GM19238 (cell line): Measurements from ENCODE around the gene NRXN3.

Experiments
- DNase-seq: peaks from one replicate; pipeline ENCODE4 v3.0.0; 2011; ENCODE audit warnings: low spot score; ENCODE audit not compliant: insufficient read length

The NRXN3 gene

DNA sequence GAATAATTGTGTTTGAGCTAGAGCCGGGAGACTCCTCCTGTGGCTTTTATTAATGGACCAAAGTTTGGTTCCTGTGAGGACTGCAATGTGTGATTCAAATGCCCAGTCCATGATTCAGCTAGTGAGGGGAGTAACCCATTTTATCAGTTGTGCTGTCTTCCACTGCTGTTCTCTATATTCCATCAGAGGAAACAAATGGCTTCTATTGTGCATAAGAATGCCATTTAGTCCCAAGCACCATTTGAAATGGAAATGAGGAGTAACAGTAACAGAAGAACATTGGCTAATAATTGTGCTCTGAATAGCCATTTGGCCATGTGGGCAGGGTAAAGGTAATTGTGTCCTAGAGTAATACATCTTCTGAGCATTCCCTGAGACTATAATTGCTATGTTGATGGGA, 1398.4 kb downstream of the NRXN3 start:
- no peak for DNase-seq

DNA sequence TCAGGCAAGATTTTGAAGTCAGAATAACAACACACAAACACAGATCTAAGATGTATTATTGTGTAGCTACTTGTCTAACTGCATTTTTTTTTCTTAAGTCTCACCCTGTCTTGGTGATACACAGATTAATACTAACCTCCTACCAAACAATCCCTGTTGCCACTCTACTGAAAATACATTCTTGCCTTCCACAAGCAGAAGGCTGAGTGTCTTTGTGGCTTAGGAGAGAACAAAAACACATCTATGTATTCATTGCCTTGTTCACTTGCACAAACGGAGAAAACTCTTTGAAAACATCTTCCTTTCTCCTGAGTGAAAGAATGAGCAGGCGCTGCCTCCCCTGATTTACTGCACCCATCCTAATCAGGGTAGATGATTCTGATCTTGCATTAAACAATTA, 1398.9 kb downstream of the NRXN3 start:
- no peak for DNase-seq

DNA sequence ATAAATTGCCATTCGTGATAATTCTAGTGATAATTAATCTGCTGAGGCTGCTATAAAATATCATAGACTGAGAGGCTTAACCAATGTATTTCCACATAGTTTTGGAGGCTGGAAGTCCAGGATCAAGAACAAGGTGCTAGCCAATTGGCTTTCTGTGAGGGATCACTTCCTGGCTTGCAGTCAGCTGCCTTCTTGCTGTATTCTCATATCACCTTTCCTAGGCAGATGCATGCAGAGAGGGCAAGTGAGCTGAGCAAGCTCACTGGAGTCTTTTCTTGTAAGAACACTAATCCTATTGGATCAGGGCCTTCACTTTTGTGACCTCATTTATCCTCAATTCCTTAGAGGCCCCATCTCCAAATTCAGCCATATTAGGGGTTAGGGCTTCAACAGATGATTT, 1400.5 kb downstream of the NRXN3 start:
- no peak for DNase-seq

DNA sequence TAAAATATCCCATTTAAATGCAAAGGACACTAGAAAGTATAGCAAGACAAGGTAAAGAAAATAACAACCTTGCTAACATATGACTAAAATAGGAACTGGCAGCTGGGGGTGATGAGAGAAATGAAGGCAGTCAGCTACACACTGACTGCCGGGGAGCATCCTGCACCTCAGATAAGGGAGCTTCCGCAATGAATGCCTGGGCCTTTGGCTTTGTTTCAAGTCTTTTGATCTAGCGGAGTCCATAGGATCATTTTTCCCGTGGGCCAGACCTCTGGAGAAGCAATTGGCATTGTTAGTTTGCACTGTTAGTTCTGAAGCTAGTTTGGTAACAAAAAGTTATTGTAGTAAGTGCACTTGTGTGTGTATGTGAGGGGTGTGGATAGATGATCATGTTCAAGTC, 1401.2 kb downstream of the NRXN3 start:
- DNase-seq = no peak

DNA sequence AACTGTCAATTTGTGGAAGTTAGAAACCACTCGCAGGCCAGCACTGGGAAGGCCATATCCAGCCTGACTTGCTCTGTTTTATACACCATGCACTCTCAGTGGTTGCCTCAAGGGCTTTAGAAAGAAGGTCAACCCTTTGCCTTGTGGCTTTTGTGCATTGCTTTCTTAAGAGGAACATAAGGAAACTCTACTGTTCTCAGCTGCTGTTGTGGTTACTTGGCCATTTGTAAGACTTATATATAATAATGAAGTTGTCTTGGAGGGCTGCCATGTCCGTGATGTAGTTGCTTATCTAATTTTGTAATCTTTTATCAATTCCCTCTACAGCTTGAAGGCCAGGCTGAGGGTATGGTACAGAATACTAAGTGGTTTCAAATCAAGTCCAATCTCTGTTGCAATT, 1403.3 kb downstream of the NRXN3 start:
- no peak for DNase-seq

DNA sequence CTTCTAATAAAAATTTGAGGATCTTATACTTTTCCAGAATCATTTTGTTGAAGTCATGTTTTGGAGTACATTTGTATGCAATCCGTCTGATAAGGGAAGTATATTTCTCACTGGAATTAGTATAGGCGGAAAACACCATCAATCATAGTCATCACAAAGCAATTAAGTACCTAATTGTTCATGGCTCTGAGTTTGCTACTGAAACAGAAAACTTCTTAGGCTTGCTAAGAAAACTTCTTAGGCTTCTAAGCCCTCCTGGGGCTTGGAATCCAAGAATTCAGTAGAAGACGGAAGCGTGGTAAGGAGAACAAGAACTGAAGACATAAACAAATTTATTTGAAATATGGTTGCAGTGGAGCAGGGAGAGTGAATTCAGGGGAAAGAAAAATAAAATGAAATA, 1404.9 kb downstream of the NRXN3 start:
- no peak for DNase-seq

DNA sequence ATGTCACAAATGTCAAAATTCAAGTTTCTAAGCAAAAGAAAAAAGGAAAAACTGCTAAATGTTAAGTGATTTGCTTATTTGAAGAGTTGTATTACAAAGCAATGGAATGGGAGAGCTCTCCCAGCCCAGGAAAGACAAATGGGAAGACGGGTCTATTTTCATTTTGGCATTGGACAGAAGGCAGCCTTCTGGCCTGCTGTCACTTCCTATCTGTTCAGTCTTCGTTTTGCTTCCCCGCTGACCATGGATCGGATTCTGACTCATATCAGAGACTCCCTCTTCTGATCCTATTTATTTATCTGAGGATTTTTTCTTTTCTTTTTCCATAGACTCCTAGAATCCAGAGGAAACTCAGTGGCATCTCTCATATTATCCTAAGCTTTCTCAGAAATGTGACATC, 1406.3 kb downstream of the NRXN3 start:
- no peak for DNase-seq

DNA sequence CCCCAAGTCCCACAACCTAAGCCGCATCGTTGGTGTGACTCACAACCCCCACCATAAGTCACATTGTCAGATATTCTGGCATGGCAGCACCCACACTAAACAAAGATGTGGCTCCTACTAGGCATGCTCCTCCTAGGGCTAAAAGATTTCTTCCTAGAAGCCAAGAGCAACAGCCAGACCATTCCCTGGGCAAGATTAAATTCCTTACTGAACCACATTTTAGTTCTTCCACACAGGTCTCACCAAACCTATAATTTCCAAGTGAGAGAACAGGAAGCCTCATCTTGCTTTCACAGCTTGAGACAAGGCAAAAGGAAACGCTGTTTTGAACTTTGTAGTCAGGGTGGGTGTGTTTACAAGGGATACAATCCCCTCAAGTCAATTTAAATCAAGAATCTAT, 1408.3 kb downstream of the NRXN3 start:
- DNase-seq = no peak

DNA sequence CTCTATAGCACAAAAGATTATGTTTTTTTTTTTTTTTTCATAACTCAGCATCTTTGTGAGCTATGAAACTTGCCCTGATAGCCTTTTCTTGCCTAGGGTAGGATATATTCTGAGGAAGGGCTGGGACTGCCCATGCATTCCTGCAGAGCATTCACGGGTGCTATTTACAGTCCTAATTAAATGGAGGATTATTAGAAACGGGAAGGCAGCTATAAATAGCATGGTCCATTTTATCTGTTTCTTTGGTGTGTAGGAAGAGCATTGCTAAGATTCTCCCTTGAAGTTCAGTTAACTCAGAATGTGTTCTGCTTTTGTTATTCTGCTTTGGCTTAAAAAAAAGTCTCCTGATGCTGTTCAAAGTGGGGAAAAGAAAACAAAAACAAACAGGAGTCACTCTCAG, 1410.2 kb downstream of the NRXN3 start:
- DNase-seq = no peak

DNA sequence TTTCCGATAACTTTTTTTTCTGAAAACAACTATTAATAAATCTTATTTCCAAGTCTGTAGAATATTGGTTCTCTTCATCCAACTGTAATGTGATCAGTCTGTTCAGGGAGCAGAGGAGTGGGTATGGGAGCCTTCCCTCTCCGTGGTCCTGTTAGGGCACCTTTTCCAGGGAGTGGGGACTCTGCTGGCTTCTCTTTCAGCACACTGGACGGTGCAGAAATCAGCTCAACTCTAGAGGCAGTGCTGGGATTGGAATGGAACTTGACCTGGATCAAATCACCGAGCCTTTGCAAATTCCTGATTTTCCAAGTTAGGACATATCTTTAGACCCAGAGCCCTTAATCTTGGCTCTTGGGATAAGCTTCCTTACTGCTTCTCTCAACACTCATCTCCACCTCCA, 1410.7 kb downstream of the NRXN3 start:
- no peak for DNase-seq

DNA sequence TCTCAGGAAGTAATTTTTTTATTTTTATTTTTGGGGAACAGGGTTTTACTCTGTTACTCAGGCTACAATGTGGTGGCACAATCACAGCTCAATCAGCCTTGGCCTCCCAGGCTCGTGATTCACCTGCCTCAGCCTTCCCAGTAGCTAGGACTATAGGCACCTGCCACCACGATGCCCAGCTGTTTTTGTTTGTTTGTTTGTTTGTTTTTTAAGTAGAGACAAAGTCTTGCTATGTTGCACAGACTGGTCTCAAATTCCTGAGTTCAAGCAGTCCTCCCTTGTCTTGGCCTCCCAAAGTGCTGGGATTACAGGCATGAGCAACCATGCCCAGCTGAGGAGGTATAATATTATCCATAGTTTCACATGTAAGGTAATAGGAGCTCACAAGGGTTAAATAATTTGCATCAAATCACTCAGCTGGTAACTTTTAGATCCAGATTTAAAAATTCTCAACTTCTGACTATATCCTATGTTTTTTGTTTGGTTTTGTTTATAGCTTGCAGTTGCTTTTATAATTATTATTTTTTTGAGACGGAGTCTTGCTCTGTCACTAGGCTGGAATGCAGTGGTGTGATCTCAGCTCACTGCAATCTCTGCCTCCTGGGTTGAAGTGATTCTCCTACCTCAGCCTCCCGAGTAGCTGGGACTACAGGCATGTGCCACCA, 1411.9 kb downstream of the NRXN3 start:
- no peak for DNase-seq

DNA sequence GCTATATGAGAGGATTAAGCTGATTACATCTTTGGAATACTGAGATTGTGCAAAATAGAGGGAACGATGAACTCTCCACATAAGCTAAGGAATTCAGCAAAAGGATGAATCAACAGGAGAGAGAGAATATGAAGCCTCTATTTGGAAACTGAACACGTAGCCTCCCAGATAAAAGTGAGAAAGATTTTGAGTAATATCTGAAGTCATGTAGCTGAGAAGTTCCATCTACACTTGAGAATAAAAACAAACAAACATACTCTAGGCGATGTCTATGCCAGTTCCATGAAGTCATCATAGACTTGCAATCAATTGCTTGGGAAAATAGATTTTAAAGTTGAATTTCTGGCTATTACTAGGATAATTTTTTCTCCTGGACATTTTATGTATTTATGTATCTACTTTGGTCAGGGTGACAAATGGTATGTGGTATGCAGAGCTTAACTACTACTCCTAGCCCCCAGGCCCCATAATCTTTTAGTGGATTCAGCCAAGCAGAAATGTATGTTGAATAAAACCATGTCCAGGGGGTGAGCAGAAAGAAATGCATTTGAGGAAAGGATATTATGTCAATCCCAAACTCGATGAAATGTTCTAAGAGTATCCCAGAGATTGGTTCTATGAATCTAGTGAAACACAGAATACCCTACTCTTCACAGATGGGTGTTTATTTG, 1413.7 kb downstream of the NRXN3 start:
- no peak for DNase-seq

DNA sequence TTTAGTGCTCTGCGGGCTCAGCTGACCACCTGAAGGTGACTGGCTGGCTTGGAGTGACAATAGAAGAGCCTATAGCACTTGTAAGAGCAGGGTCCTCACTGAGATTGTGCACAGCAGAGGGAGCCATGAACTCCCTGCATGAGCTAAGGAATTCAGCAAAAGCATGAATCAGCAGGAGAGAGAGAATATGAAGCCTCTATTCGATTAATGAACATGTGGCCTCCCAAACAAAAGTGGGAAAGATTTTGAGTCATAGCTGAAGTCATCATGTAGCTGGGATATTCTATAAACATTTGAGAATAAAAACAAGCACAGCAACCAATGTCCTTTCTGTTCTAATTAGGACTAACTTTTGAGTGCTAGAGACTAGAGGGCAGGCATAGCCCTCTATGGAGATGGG, 1414.5 kb downstream of the NRXN3 start:
- no peak for DNase-seq

DNA sequence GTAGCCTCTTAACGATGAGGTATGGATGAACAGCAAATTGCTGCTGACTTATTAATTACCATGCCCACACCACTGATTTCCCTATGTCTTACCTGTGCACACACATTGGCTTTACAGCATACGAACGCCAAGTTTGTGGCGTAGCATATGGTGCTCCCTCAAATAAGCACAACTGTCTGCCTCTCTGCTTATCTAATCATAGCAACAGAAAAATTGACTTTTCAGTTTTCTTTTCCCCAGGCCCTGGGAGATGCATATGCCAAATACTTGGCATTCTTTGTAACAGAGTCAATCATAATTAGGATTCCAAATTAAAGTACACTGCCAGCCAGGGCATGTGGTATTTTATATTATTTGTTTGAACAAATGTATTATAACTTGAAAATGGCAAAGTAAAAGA, 1415.7 kb downstream of the NRXN3 start:
- DNase-seq = no peak

DNA sequence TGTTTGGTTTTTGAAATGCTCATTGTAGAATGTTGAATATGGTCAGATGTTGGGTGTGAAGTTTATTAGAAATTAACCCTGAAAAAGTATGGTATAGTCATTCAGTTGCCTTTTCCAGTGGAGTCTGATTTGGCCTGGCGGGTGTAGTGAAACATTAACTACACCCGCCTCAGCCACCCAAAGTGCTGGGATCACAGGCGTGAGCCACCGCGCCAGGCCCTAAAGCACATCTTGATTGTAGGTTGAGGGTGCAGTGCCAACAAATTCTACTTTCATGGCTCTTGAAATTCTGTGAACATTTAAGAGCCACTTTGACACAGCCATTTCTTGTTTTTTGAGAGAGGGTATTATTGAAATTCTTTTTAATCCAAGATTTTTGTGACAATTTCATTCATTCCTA, 1416.2 kb downstream of the NRXN3 start:
- no peak for DNase-seq

DNA sequence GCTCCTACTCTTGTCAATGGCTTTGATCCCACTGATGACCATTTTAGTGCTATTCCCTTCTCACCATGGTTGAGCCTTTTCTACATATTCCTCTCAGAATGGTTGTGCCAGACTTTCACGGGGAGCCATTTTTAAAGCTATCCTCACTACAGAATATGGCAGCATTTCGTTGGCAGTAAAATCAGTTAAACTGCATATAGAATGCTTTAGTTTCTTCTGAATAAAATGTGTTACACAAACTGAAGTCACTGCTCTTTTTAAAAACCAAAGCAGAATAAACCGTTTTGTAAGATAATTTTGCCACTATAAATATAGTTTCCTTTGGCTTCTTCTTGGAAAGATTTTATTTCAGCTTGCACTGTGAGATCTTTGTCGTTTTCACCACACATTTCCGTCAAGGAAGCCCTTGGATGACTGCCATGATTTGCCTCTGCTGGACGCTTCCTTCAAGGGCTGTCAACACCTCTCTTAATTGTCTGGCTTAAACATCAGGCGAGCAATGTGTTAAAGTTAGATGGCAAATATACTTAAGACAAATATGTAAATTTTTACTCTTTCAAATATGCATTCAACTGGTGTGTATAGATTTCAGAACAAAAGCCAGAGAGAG, 1416.9 kb downstream of the NRXN3 start:
- DNase-seq = no peak

DNA sequence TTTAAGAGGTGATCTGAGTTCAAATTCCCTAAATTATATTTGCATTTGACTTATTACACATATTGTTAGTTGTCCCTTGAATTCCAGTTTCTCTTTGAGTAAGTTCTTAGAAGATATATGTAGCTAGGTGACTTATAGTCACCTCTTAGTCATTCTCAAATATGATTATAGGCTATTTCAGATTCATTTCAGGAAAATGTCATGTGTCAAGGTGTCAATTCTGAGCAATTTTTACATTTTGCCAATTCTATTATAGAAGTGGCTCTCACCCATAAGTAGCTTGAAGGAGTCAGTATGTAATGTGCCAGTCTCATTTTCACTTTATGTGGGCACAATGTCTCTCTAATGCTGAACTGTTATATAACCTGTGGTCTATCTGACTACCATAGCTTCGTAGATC, 1417.7 kb downstream of the NRXN3 start:
- DNase-seq = no peak

DNA sequence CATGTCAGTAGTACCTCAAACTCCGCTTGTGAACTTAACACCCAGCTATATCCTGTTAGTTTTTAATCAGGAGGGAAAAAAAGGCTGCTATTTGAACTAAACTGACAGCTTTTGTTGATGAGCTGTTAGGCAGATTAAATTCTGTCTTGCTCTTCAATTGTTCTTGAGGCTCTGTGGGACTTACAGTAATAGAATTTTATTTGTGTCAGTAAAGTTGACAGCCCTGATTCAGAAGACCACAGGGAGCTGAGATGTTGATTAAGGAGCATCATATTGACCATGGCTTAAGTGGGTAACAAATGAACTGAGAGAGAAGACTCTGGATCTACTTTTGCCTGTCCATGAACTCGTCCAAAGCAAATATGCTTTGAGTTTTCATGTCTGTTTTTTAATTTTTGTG, 1418.2 kb downstream of the NRXN3 start:
- no peak for DNase-seq

DNA sequence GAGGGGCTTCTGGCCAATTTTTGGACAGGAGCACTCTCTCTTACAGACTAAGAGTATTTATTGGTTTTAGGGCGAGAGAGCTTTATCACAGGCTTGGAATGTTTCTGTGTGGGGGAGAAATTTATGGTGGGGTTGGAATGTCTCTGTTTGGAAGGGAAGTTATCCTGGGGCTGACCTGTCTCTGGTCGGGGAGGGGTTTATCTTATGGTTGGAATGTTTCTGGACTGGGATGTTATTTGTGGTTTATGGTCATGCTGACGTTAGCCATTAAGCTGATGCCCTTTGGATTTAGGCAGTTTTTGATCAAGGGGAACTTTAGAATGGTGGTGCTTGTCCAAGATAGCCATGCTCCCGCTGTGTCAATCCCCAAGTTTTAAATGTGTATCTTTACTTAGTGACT, 1426.4 kb downstream of the NRXN3 start:
- DNase-seq = no peak

DNA sequence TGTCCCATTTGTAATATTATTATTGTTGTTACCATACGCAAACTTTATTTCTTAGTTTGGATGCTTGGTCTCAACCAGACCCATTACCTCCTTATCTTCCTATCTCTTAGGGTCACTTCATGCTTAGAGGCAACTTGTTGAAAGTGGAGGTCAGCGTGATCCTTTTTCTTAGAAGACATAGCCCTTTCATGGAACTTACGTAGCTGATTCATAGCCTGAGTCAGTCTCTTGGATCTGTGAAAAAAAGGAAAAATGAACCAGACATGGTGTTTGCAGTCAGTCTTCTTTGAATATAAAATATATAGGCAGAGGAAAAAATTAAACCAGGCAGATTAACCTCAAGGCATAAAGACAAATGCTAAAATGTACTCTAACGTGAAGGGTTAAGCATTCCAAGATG, 1427.4 kb downstream of the NRXN3 start:
- no peak for DNase-seq

DNA sequence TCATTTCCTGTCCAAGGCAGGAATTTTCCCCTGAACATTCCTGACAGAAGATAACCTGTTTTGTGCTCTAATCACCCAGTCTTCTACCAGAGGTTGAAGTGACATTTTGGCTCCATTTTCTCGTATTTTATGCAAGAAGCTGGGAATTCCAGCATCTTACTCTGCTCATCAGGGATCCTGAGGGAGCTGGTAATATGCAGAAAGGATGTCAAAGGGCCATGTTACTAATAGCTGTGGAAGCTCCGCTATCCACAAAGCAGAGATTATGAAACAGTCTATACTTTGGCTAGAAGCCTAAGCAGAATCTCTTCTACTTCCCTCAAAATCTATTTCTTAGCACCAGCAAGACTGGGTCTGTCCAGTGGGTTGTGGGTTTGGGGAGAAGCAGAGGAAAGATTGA, 1428.2 kb downstream of the NRXN3 start:
- no peak for DNase-seq

DNA sequence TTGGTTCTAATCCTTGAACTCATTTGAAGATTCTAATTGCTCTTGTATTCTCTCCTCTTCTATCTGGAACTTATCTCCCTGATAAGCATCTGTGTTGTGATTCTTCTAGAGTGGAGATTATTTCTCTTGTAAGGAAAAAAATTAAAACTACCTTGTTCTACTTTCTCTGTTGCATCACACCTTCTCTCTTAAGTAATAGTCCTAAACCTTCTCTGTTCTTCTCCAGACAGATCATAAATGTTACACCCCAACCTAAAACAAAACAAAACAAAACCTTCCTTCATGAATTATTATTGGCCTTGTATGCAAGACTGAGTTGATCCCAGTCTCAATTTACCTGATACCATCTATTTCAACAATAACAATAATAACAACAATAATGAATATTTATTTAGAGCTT, 1429.1 kb downstream of the NRXN3 start:
- DNase-seq = no peak

DNA sequence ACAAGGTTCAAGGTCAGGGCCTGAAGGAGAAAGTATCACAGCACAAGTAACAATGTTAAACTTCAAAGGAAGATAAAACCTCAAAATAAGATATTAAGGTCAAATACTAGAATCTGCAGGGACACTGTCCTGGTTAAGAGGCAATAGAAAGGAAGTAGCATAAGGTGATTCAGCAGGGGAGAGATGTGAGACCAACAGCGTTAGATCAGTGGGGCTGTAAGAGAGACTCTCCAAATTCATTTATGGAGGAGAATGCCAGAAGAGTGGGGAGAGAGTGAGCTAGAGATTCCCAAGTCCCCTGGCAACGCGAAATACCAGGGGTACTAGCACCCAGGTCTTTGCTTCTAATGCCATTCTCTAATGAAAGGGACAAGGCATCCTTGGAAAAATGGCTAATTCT, 1430.2 kb downstream of the NRXN3 start:
- no peak for DNase-seq
